ENCODE measurements around the gene RPL36.
"Not testable (repeated sequence)": the region's sequence is repeated elsewhere in the genome, so short reads cannot be mapped to it uniquely, and the experiment has no call there.

The RPL36 gene

DNA sequence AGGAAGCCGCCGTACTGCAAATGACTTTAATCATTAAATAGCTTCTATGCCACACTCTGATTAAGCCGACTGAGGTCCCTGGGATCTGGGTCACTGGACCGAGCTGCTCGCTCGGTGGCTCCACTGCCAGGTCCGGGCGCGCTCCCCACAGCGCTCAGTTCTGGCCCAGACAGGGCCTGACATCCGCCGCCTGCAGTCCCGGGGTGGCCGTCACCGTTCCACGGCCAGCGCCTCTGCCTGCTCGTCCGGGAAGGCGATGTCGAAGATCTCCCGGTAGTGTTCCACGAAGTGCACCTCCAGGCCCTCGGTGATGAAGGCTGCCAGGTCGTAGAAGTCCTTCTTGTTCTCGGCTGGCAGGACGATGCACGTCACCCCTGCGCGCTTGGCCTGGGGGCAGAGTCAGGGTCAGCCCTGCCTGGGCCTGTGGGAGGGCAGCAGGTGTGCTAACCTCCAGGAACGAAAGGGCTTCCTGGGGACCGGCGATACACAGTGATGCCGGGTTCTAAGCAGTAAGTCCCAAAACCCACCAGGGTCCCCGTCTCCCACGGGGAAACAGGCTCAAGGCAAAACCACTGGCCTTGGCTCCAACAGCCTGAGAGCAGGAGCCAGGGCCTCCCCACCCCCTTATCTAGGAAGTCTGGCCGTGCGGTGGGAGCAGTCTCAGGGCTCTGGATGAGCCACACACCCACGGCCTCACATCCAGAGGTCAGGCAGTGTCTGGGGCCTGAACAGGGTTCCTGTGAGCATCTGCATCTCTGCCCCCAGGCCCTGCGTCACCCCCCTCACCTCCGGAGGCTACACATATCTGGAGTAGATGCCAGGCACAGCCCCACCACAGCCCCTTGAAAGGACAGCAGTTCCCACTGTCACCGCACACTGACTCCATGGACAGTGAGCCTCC, 2.0 kb downstream of the RPL36 start:
- FAIRE-seq = no peak

DNA sequence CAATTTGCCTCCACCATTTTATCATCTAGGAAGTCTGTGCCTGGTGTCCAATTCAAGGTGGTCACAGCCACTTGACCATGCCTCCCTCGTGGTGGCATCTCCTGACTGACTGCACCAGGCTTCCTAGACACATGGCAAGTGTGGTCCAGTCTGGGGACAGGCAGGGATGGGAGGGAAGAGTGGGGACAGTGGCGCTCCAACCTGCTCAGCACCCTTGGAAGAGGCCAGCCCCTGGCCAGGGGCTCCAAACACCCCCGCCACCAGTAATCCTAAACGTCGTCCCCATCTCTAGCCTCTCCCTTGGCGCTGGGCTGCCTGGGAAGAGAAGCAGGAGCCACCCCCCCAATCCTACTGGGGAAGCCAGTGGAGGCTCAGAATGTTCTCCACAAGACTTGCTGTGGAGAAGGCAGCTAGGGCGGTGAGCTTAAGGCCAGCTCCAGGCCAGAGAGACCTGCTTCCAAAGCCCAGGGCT, 2.7 kb downstream of the RPL36 start:
- FAIRE-seq = no peak

DNA sequence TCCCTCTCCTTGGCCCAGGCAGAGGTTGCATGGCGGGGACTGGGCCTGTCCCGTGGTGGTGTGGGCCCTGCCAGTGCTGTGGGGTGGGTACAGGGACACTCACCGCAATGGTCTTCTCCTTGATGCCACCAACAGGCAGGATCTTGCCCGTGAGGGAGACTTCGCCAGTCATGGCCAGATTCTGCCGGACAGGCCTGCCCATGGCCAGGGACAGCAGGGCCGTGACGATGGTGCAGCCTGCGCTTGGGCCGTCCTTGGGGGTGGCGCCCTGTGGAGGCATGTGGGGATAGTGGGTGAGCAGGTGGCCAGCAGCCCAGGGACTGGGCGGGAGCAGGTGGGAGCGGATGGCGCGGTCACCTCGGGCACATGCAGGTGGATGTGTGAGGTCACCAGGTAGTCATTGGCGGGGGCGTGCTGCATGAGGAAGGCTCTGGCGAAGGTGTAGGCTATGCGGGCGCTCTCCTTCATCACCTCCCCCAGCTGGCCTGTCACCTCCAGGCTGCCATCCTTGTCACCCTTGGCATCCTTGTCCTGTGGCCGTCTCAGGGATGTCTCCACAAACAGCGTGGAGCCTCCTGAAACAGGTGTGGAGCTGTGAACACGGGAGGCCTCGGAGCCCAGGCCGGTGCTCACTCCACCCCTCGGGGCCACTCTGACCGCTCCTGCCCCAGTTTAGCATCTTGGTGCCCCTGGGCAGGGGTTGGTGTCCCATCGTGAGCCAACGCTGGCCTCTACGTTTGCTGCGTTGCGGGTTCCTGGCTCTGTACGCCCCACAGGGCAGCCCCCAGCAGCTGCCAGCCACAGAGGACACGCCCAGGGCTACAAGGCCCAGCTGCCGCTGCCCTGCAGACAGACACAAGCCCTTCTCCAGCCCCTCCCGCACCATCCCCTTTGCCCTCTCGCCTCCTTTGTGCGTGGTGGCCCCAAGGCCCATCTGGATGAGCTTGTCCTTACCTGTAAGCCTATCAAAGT, 3.4 kb downstream of the RPL36 start:
- no peak for FAIRE-seq

DNA sequence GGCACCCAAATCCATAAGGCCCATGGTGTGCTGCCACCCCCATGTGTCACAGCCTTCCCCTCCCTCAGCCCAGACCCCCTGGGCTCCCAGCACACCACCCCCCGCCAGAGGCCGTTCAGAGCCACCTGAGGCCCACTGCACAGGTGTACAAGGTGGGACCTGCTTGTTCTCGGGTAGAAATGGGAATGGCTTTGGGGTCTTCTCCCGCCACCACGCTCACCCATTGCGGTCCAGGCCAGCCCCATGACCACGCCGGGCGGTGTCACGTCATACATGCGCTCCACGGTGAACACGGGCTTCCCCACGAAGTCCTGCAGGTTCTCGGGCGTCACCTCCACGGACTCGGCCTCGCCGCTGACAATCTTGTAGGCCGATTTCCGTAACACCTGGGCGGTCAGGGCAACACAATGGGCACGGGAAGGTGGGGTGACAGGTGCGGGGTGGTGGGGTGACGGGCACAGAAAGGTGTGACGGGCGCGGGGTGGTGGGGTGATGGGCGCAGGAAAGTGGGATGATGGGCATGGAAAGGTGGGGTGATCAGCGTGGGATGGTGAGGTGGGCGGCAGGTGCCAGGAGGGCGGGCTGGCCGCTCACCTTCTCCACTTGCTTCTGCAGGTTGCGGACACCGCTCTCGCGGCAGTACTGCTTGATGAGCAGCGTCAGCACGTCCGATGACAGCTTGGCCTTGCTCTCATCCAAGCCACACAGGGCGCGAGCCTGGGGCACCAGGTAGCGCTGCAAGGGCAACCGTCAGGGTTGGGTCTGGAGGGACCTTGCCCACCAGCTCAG, 4.3 kb downstream of the RPL36 start:
- FAIRE-seq = no peak

DNA sequence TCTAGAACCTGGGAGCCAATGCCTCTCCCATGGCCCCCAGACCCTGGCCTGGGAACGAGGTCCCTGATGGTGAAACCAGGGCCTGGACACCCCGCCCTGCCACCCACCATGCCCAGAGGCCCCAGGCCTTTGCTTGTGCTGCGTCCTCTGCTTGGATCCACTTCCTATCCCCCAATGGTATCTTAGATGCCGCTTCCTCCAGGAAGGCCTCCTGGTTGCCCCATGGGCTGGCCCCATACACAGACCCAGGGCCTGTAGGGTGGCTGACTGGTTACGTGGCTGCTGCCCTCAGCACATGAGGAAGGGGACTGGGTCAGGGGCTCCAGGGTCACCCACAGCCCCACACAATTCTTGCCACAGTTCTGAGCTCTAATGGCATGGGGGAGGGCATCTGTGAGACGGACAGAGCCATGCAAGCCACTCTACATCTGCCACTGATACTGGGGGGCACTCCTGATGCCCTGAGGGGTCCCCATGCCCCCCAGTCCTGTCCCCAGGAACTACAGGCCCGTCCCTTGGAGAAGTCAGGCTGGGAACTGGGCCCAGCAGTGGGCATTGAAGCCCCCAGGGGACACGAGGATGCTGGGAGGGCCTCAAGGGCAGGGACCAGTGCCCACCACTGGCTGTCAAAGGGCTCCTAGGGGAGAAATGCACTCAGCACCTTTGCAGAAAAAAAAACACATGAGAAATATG, 5.0 kb downstream of the RPL36 start:
- FAIRE-seq = no peak

DNA sequence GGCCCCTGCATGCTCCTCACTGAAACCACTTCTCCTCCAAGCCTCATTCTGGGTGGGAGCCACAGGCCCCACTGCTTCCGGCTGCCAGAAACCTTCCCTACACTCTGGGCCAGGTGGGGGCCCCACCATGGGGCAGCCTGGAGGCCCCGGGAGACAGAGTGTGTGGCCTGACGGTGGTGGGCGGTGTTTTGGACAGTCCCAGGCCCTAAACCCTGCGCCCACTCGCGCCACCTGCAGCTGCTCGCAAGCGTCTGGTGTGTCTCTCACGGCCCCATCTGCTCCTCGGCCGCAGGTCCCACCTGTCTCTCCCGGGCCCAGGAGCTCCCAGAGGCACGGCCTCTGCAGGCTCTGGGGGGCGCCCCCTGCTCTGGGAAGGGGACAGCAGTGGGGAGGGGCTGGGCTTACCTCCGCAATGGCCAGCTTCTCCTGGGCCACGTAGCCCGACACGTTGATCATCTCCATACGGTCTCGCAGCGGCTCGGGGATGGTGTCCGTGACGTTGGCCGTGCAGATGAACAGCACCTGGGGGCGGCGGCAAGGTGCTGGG, 5.6 kb downstream of the RPL36 start:
- FAIRE-seq = no peak

DNA sequence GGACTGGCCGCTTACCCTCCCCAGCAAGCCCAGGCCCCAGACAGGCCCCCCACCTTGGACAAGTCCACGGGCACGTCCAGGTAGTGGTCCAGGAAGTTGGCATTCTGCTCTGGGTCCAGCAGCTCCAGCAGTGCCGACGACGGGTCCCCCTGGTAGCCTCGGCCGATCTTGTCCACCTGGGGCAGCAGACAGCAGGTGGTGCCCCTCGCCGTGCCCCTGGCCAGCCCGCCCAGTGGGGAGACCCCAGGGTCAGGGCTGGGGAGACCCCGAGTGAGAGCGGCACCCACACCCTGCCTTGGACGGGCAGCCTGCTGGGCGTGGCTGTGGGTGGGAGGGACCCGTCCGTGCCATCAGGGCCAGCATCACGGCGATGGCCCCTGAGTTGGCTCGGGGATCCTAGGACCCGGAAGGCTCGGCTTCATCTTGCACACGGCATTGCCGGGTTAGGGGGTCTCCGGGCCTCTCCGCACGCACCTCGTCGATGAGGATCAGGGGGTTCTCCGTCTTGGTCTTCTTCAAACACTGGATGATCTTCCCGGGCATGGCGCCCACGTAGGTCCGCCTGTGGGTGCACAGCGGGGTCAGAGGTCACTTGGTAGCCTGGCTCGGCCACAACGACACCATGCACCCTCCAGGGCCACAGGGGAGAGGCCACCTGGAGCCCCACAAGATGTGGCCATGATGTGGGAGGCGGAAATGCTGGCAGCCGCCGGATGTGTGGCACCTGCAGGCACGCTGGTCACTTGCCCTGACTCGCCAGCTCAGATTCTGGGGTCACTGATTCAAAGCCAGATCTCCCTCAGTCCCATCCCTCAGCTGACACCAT, 6.3 kb downstream of the RPL36 start:
- FAIRE-seq = no peak

DNA sequence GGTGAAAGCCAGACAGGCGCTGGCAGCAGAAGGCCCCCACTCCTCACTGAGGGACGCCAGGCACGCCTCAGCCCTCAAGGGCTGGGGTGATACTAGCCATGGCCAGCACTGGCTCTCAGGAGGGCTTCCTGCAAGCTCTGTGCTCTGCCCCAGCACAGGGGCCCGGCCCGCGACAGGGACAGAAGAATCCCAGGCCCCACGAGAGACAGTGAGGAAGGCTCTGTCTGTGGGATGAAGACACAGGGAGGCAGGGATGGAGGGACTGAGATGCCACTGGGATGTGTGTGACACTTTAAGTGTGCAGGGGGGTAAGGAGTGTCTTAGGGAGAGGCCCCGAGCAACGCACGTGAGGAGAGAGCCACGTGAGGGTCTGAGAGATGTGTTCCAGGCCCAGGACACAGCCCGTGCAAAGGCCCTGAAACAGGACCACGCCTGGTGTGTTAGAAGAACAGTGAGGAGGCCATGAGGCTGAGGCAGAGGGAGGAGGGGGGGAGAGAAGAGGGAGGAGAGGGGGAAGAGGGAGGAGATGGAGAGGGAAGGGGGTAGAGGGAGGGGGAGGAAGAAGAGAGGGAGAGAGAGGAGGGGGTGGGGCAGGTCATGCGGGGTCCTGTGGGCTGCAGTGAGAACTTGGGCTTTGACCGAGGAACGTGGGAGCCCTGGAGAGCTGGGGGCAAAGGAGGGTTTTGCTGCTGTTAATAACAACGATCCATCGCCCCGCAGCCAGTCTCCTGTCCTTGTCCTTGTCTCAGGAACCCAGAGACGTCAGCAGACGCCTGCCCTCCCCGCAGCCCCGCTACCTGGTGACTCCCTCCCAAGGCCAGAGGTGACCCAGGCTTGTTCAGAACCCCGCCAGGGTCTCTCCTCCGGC, 7.2 kb downstream of the RPL36 start:
- FAIRE-seq = no peak

DNA sequence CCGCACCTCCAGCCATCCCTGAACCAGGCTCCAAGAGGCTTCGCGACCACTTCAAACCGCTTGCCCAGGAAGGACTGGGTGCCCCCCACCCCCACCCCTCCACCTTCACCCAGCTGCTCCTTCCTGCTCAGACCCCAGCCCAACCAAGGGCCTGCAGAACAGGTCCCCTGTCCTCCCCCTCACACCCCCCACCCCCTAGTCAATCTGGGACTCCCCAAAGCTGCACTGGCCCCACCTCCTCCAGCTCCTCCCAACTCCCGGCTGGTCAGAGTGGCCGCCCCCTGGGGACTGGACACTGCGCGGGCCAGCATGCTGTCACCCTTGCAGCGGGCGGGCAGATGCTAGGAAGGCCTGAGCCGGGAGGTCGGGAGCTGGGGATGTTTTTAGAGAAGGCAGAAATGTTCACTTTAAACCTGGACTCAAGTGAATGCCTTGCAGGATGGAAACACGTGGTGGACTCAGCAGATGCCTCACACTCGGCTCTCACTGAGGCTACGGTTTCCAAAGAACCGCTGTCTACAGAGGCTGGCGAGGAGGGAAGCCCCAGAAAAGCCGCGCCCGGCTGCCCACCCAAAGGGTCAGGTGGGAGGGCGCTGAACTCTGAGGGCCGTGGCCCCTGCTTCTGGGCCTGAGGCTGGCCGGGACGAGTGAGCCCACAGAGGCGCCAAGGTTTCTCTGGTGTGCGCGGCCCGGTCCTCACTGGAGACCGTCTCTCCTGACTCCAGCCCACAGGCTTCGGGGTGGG, 8.0 kb downstream of the RPL36 start:
- FAIRE-seq = no peak

DNA sequence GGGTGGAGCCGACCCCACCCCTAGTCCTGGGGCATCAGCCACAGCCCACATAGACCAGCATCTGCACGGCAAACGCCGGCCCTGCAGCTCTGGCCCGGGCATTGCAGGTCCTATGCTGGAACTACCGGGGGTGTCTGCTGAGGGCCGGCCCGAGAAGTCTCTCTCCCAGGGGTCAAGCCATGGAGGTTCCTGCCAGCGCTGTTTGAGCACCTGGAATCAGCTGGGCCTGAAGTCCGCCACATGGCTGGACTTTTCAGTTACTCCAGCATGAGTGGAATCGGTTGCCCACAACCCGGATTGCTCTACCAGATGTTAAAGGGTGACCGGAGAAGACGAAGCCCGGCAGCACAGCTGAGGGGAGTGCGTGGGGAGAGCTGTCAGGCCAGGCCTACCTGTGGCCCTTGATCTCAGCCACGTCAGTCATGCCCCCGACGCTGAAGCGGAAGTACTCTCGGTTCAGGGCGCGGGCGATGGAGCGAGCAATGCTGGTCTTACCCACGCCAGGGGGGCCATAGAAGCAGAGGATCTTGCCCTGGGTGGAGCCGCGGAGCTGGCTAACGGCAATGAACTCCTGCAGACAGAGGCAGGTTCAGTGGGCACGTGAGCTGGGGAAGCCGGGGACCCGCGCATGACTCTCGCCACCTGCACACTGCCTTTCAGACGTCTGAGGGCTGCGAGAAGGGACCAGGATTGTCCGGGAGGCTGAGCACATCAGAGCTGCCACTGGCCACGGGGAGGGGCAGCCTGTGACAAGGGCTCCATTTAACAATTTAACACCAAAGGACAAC, 8.7 kb downstream of the RPL36 start:
- FAIRE-seq = no peak

DNA sequence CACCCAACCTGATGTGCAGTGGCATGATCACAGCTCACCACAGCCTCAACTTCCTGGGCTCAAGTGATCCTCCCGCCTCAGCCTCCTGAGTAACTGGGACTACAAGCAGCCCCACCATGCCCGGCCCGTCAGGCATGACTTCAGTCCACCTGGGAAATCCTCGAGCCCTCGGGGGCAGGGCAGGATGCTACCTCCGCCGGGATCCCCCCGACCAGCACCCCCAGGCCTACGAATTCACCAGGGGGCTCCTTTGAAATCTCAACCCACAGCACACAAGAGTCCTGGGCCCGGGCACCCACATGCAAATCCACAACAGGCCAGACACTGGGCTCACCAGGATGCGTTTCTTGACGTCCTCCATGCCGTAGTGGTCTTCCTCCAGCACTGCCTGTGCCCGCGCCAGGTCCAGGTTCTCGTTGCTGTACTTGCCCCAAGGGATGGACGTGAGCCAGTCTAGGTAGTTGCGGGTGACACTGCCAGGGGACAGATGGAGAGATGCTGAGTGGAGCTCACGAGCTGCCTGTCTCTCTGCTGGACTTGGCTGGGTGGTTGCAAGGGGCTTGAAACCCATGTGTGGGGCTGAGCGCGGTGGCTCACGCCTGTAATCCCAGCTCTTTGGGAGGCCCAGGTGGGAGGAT, 10.5 kb downstream of the RPL36 start:
- FAIRE-seq = no peak

DNA sequence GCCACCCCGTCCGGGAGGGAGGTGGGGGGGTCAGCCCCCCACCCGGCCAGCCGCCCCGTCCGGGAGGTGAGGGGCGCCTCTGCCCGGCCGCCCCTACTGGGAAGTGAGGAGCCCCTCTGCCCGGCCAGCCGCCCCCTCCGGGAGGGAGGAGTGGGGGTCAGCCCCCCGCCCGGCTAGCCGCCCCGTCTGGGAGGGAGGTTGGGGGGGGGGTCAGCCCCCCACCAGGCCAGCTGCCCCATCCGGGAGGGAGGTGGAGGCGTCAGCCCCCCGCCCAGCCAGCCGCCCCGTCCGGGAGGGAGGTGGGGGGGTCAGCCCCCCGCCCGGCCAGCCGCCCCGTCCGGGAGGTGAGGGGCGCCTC, 11.9 kb downstream of the RPL36 start:
- not testable (repeated sequence) for FAIRE-seq

DNA sequence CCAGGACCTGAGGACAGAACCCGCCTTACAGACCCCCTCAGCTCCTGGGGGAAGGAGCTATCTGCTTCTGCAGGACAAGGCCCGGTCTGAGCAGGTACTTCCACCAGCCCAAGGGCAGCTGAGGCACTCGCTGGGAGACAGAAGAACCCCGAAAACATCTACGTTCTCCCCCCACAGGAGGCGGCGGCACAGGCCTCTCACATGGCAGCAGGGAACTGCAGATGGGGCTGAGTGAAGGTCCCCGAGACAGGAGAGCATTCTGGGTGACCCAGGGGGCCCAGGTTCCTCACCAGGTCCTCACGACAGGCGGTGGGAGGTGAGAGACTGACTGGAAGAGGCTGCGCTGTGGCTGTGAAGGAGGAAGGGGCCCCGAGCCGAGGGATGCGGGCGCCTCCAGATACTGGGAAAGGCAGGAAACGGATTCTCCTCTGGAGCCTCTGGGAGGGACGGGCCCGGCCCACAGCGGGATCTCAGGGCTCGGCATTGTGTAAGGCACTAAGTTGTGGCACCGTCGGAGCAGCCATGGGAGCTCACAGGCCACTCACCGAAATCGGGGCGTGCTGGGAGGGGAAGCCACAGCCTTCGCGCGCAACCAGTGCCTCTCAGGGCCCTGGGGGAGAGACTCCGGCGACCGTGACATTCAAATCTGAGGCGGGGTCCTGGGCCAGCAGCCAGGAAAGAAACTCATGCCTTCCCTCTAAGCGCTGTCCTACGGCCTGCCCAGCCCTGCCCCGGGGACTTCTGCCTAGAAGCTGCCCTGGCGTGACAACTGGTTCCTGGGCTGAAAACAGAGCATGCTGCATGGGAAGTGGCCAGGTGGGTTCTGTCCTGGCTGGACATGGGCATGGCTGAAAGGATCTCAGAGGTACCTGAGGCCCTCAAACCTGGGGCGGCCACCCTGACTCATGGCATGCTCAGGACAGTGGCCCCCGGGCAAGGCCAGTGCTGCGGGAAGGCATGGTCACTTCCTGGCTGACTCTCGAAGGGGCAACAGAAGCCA, 14.0 kb downstream of the RPL36 start:
- no peak for FAIRE-seq

DNA sequence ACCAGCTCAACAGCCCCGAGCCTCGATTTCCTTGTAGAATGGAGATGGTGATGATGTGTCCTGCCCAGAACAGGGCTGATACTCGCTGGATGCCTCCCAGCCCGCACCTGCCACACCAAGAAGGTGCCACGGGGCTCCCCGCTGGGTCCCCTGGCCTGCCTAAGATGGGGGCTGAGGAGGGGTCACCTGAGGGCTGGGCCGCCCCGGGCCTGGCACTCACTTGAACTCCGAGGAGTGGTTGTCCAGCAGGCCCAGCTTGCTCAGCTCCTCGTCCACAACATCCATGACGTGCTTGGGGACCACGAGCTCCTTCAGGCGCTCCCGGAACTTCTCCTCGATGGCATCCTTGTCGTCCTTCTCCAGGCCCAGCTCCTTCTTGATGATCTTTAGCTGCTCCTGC, 15.5 kb downstream of the RPL36 start:
- no peak for FAIRE-seq

DNA sequence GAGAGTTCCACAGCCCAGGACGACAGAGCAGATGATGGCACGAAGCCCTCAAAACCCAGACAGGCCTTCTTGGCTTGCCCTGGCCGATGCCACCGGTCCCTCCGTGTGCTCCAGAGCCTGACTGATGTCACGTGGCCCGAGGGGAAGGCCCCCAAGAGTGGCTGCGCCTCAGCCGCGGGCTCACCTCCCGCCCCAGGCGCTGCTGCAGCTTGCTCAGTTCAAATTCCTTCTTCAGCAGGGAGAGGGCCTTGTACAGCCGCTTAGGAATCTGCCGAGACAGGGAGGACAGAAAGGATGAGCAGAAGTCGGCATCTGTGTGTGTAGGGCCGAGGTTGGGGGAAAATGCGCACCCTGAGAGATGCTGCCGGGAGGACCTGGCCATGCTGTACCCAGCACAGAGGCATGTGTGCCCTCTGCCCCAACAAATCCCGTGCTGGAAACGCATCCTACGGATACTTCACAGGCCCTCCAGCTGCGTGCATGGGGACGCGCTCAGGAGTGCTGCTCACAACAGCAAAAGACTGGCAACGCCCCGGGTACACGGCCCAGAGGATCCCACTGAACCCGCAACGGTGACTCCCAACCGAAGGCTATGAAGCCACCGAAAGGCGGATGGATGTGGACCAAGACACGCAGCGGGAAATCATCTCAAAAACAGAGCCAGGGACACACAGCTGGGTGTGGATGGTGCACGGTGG, 16.9 kb downstream of the RPL36 start:
- FAIRE-seq = no peak
